HL-60 (cell line): ENCODE measurements around the gene KRTAP4-8.

ENCODE experiments used
- CTCF ChIP-seq: IDR thresholded peaks from one replicate; pipeline ENCODE4 v1.5.1; 2011; ENCODE audit warnings: low read length, control low read depth, inconsistent platforms; ENCODE audit not compliant: insufficient read depth
- POLR2AphosphoS5 ChIP-seq: IDR thresholded peaks from 2 replicates; pipeline ENCODE4 v1.6.1; 2012; ENCODE audit warnings: low read depth

GRCh38 chr17:41065829-41066624, 31.9 kb downstream of the KRTAP4-8 start, which contains the start of gene KRTAP2-4:
- TF ChIP-seq CTCF (no peak), POLR2AphosphoS5 (no peak)
